Immature natural killer cell (primary cell): ENCODE data around the gene PIGQ. TPM values are rescaled to one million over a fixed set of nuclear protein-coding genes. Genes with fewer than 3 reads are reported as not detected.
A peak's percentile ranks its signal among the peaks of the same experiment; 100 is the strongest.

ENCODE experiments used
- DNase-seq, 3 donors: peaks; one replicate each; pipeline ENCODE4 v3.0.0; 2022; ENCODE audit warnings: mixed read lengths in 1 of 3
- H3K27ac Mint-ChIP-seq, 6 donors: one replicate each; pipeline ENCODE4 v1.8.0; 2020; ENCODE audit warnings: mixed read lengths in 6 of 6, mild to moderate bottlenecking in 5 of 6, inconsistent platforms in 4 of 6, moderate library complexity in 3 of 6
- H3K27me3 Mint-ChIP-seq, 3 donors: one replicate each; pipeline ENCODE4 v1.8.0; 2020 to 2021; ENCODE audit warnings: low read depth in 3 of 3, mild to moderate bottlenecking in 3 of 3, mixed read lengths in 3 of 3, moderate library complexity in 3 of 3, inconsistent platforms in 1 of 3
- H3K36me3 Mint-ChIP-seq, 3 donors: one replicate each; pipeline ENCODE4 v1.8.0; 2020; ENCODE audit warnings: mixed read lengths in 3 of 3, inconsistent platforms in 2 of 3, mild to moderate bottlenecking in 2 of 3
- H3K4me1 Mint-ChIP-seq, 2 donors: one replicate each; pipeline ENCODE4 v1.8.0; 2020; ENCODE audit warnings: inconsistent platforms in 2 of 2, mild to moderate bottlenecking in 2 of 2, mixed read lengths in 2 of 2, moderate library complexity in 1 of 2
- H3K4me3 Mint-ChIP-seq, 5 donors: one replicate each; pipeline ENCODE4 v1.8.0; 2020; ENCODE audit warnings: mild to moderate bottlenecking in 5 of 5, mixed read lengths in 5 of 5, inconsistent platforms in 3 of 5, moderate library complexity in 3 of 5
- H3K9me3 Mint-ChIP-seq, 6 donors: one replicate each; pipeline ENCODE4 v1.8.0; 2020; ENCODE audit warnings: mild to moderate bottlenecking in 6 of 6, mixed read lengths in 6 of 6, inconsistent platforms in 4 of 6, moderate library complexity in 3 of 6
- polyA plus RNA-seq, 3 donors: library from polyadenylated mRNA; unstranded; fragments of 300-500 nt; fragmentation: Illumina TruSeq; gene quantifications; one replicate each; pipeline ENCODE4 v1.2.3, GENCODE V29; 2021

Gene PIGQ
- polyA plus RNA-seq, 3 donors from 2014 or later, result 10.5 to 17.7 (median 12.6) TPM

DNA sequence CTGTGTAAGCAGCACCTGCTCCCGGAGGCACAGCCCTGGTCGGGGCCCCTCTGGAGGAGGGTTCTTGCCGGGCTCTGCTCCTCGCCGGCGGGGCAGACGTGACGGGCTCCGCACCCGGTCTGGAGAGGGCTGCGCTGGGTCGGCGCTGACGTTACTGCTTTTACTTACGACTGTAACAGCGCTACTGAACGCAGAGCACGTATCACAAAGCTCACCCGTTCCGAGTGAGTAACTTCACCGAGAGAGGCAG lies 18.8 kb downstream of the PIGQ start:
- Mint-ChIP-seq H3K27ac (peak overlapping the region; percentile 93 to 99 (median 98)), H3K4me3 (peak overlapping the region; percentile 92 to 97 (median 94)), H3K4me1 (peaks cover 30 to 33% of the 10 kb centered on the region in 2 donors), H3K9me3 (no peaks in the 10 kb centered on the region), H3K36me3 (no peaks in the 10 kb centered on the region), H3K27me3 (peaks cover 11 to 21% (median 13%) of the 10 kb centered on the region in 3 donors)
- no peak for DNase-seq

DNA sequence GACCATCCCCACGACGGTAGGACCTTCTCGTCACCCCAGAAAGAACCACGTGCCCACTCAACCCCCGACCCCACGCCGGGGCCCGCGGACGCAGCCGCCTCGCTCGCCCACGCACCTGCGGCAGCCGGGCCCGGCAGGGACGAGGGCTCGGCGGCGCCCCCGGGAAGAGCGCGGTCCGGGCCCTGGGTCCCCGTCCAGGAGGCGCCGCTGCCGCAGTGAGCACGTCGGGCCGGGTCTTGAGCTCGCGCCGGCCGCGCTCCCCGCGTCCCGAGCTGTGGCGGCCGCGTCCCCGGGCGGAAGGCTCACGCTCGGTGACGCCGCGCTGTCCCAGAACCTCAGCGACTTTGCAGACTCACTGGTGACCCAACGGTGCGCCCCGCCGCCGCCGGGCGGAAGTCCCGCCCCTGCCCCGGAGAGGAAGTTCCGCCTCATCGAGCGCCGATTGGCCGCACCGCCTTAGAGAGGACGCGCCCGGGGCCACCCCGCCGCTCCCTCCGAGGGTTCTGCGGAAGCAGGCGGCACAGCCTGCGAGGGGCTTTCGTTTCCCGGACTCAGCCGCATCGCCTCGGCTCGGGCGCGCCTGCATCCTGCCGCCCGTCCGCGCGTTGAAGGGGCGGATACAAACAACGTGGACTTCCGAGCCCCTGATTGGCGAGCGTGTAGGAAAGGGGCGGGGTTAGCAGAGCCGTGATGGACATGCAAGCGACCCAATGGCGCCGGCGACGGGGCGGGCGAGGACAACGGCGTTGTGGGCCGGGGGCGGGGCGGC lies 19.3 kb downstream of the PIGQ start:
- Mint-ChIP-seq H3K36me3 (no peaks in the 10 kb centered on the region), H3K27me3 (peaks cover 11 to 23% (median 14%) of the 10 kb centered on the region in 3 donors), H3K4me1 (peaks cover 32 to 36% of the 10 kb centered on the region in 2 donors), H3K4me3 (peak overlapping the region; percentile 94 to 100 (median 98)), H3K27ac (peak overlapping the region; percentile 93 to 100 (median 100)), H3K9me3 (no peaks in the 10 kb centered on the region)
- peak; percentile 99 to 100 (median 99) for DNase-seq

DNA sequence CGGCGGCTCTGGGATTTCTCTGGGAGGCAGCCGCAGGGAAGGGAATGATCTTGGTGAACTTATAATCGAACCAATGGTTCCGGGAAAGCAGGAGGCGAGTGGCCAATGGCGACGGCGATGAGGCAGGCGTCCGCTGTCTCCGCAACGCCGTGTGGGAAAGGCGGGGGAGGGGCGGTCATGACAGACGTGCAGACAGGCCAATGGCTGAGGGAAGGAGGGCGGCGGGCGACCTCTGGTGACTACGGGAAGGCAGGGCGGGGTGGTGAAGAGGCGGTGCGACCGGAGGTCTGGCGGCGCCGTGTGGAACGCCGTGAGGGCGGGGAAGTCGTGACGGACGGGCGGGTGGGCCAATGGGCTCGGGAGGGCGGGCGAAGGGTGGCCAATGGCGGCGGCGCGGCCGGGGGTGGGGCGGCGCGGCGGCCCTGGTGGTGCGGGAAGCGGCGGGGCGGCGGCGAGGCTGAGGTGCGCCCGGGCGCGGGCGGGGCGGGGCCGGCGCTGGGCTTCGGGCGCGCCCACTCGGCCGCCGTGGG lies 20.0 kb downstream of the PIGQ start, which contains the start of gene RAB40C:
Gene RAB40C (plus strand): TSS at position 409 of the 530 bp plus-strand sequence. CDS start 226 bp downstream, outside the sequence.
- H3K27me3 Mint-ChIP-seq, result peaks cover 11 to 23% (median 15%) of the 10 kb centered on the region in 3 donors
- peaks cover 33 to 42% of the 10 kb centered on the region in 2 donors for H3K4me1 Mint-ChIP-seq
- H3K4me3 Mint-ChIP-seq, result peak within 1 kb of the TSS; percentile 93 to 100 (median 98)
- H3K36me3 Mint-ChIP-seq, result no peaks in the 10 kb centered on the region
- H3K27ac Mint-ChIP-seq, result peak within 1 kb of the TSS; percentile 93 to 100 (median 100)
- H3K9me3 Mint-ChIP-seq, result no peaks in the 10 kb centered on the region
- peak; percentile 99 for DNase-seq

DNA sequence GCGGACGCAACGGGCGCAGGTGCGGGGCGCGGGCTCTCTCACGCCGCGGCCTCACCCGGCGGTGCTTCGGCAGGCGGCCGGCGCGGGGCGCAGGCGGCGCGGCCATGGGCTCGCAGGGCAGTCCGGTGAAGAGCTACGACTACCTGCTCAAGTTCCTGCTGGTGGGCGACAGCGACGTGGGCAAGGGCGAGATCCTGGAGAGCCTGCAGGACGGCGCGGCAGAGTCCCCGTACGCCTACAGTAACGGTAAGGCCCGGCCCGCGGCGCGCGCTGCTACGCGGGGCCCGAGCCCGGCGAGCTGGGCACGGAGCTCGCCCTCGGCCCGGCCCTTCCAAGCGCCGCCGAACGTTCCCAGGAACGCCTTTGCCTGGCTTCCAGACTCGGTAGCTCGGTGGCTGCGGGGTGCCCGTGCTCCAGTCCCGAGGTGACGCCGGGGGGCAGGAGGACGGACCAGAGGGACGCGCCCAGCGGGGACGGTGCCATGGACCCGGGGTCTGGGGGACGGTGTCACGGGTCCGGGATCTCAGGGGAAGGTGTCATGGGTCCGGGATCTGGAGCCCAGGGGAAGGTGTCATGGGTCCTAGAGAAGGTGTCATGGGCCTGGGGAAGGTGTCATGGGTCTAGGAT lies 20.5 kb downstream of the PIGQ start:
- Mint-ChIP-seq H3K27me3 (peaks cover 11 to 23% (median 15%) of the 10 kb centered on the region in 3 donors), H3K4me3 (peak overlapping the region; percentile 78 to 91 (median 87)), H3K4me1 (peaks cover 33 to 42% of the 10 kb centered on the region in 2 donors), H3K9me3 (no peaks in the 10 kb centered on the region), H3K27ac (peak overlapping the region; percentile 43 to 93 (median 86)), H3K36me3 (no peaks in the 10 kb centered on the region)
- no peak for DNase-seq

DNA sequence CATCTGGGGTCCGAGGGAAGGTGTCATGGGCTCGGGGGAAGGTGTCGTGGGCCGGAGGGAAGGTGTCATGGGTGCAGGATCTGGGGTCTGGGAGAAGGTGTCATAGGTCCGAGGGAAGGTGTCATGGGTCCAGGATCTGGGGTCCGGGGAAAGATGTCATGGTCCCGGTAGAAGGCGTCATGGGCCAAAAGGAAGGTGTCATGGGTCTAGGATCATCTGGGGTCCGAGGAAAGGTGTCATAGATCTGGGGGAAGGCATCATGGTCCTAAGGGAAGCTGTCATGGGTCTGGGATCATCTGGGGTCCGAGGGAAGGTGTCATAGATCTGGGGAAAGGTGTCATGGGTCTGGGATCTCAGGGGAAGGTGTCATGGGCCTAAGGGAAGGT lies 21.0 kb downstream of the PIGQ start:
- Mint-ChIP-seq H3K4me3 (peak overlapping the region; percentile 78 to 91 (median 87)), H3K4me1 (peaks cover 33 to 42% of the 10 kb centered on the region in 2 donors), H3K27me3 (peaks cover 11 to 21% (median 15%) of the 10 kb centered on the region in 3 donors), H3K36me3 (no peaks in the 10 kb centered on the region), H3K9me3 (no peaks in the 10 kb centered on the region), H3K27ac (peak overlapping the region; percentile 43 to 89 (median 83))
- DNase-seq, result no peak

DNA sequence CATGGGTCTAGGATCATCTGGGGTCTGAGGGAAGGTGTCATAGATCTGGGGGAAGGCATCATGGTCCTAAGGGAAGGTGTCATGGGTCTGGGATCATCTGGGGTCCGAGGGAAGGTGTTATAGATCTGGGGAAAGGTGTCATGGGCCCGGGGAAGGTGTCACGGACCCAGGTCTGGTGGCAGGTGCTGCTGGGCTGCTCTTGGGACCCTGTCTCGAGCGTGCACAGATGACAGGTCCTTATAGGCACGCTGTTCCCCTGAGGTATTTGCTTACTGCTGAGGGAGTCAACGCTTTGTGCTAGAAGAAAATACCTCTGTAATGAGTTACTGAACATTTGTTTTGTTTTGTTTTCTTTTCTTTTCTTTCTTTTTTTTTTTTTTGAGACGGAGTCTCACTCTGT lies 21.5 kb downstream of the PIGQ start:
- H3K9me3 Mint-ChIP-seq, result no peaks in the 10 kb centered on the region
- H3K36me3 Mint-ChIP-seq, result no peaks in the 10 kb centered on the region
- H3K4me1 Mint-ChIP-seq, result peaks cover 35 to 42% of the 10 kb centered on the region in 2 donors
- H3K27ac Mint-ChIP-seq, result peak overlapping the region; percentile 43 to 89 (median 83)
- no peak for DNase-seq
- peak overlapping the region; percentile 78 to 91 (median 87) for H3K4me3 Mint-ChIP-seq
- H3K27me3 Mint-ChIP-seq, result peaks cover 11 to 19% (median 15%) of the 10 kb centered on the region in 3 donors

DNA sequence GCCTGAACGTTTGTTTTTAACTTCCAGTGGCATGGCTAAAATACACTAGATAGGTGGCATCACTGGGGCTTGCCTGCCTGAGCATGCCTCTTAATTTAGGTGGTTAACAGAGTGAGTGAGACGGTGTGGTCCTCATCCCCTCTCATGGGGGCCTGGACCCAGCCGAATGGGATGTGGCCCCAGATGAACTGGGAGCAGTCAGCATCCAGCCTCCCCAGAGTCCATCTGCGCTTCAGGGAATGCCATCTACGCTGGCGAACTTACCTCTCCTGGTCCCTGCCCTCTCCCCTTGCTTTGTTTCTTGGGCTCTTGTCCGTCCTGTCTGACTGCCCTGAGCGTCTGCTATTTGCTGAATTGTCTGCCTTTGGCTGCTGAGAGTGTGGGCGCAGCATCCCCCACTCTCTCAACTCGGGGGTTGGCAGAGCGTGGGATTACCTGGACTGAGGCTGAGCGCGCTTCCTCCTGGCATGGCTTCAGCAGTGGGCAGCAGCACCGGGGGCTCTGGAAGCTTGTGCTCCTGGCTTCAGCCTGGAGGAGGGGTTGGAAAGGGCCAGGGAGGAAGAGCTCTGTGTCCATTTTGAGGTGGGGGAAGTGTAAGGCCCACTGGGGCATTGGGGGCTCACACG lies 22.2 kb downstream of the PIGQ start:
- peak overlapping the region in 4 of 5 donors; percentile 78 to 91 (median 85) for H3K4me3 Mint-ChIP-seq
- H3K27me3 Mint-ChIP-seq, result peaks cover 11 to 19% (median 15%) of the 10 kb centered on the region in 3 donors
- H3K27ac Mint-ChIP-seq, result peak overlapping the region in 1 of 6 donors; percentile 64
- H3K9me3 Mint-ChIP-seq, result no peaks in the 10 kb centered on the region
- DNase-seq, result no peak
- no peaks in the 10 kb centered on the region for H3K36me3 Mint-ChIP-seq
- H3K4me1 Mint-ChIP-seq, result peaks cover 35 to 42% of the 10 kb centered on the region in 2 donors

DNA sequence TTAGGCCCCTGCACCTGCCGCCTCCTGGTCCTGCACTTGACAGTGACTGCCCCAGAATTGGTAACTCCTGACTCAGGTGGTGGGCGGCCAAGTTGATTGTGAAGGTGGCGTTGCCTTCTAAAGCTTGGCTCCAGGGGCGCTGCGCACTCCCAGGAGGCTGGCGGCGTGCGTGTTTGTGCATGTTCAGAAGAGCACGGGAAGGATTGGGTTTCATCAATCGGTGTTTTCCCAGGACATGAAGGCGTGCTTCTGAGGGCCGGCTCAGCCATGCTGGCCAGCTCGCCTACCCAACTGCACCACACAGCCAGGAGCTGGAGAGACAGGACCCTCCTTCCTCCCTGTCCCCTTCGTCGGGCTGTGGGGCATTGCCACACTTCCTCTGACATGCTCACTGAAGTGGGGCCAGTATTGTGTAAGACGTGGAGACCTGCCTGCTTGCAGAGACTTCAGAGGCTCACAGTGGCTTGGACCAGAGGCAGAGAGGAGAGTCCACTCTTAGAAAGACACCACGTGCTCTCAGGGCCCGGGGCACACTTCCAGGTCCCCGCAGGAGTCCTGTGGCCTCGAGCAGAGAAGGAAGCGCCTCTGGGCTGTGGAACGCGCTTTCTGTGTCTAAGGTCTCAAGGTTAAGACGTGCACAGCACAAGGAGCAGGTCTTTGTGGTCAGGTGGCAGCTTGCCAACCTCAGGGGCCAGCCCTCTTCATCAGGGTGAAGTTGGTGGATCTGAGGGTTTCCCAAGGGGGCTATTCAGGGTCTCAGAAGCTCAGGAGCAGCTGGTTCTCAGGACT lies 22.9 kb downstream of the PIGQ start:
- Mint-ChIP-seq H3K27ac (no peak overlapping the region), H3K27me3 (peaks cover 11 to 19% (median 15%) of the 10 kb centered on the region in 3 donors), H3K4me1 (peaks cover 33 to 37% of the 10 kb centered on the region in 2 donors), H3K4me3 (no peak overlapping the region), H3K36me3 (no peaks in the 10 kb centered on the region), H3K9me3 (no peaks in the 10 kb centered on the region)
- DNase-seq, result no peak

DNA sequence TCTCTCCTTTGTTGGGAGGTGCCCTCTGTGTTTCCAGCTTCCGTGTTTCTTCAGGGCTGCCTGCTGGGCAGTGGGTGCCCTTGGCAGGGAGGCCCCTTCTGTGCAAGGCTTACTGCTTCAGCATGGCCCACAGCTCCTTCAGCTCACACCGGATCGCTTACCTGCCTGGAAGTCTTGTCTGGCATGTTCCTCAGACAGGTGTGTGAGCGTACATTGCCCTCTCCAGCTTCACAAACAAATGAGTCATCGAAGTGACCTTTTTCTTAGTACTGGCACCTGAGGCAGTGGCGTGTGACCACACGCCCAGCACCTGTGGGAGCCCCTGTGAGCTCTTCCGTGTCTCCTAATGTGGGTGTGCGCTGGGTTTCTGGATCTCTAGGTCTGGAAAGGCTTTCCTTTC lies 23.6 kb downstream of the PIGQ start:
- no peaks in the 10 kb centered on the region for H3K9me3 Mint-ChIP-seq
- peak overlapping the region in 1 of 6 donors; percentile 45 for H3K27ac Mint-ChIP-seq
- H3K27me3 Mint-ChIP-seq, result peaks cover 11 to 19% (median 12%) of the 10 kb centered on the region in 3 donors
- no peak overlapping the region for H3K4me3 Mint-ChIP-seq
- H3K4me1 Mint-ChIP-seq, result peaks cover 26 to 34% of the 10 kb centered on the region in 2 donors
- no peaks in the 10 kb centered on the region for H3K36me3 Mint-ChIP-seq
- no peak for DNase-seq

DNA sequence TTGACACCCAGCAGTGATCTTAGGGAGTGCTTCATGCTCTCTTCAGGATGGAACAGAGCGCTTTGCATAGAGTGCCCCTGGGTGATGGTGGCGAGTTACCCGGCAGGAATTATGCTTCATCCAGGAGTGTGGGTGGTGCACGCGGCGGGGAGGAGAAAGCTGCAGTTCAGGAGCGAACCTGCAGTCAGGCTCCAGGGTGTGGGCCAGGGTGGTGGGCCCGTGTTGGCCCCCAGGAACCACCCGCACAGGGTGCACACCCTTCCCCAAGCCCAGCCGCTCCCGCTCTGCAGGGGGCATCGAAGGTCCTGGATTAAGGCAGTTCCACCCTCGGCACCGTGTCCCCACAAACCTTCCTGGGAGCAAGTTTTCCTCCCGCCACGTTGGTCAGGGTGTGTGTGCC lies 24.0 kb downstream of the PIGQ start:
- Mint-ChIP-seq H3K36me3 (no peaks in the 10 kb centered on the region), H3K9me3 (no peaks in the 10 kb centered on the region), H3K4me3 (no peak overlapping the region), H3K4me1 (peaks cover 24 to 31% of the 10 kb centered on the region in 2 donors), H3K27ac (no peak overlapping the region), H3K27me3 (peaks cover 9 to 15% (median 12%) of the 10 kb centered on the region in 3 donors)
- no peak for DNase-seq

DNA sequence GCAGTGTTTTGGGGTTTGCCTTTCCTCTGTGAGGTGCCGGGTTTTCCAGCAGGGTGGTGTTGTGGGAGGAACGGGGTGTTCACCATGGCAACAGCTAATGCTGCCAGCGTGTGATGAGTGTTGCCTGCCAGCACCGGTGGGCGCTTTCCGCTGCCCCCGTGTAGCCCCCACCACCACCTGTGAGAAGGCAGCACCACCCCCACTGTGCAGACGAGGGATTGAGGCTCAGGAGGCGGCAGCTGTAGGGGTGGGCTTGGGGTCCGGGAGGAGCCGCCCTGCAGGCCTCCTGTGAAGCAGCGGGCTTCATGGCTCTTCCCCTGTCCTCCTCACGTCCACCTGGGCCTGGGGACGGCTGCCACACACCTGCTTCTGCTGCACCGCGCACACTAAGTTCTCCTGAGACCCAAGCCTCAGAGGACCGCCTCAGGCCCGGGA lies 25.3 kb downstream of the PIGQ start:
- Mint-ChIP-seq H3K27me3 (peaks cover 3 to 6% (median 6%) of the 10 kb centered on the region in 3 donors), H3K9me3 (no peaks in the 10 kb centered on the region), H3K36me3 (no peaks in the 10 kb centered on the region), H3K4me1 (peaks cover 24 to 31% of the 10 kb centered on the region in 2 donors), H3K27ac (no peak overlapping the region), H3K4me3 (no peak overlapping the region)
- no peak for DNase-seq

DNA sequence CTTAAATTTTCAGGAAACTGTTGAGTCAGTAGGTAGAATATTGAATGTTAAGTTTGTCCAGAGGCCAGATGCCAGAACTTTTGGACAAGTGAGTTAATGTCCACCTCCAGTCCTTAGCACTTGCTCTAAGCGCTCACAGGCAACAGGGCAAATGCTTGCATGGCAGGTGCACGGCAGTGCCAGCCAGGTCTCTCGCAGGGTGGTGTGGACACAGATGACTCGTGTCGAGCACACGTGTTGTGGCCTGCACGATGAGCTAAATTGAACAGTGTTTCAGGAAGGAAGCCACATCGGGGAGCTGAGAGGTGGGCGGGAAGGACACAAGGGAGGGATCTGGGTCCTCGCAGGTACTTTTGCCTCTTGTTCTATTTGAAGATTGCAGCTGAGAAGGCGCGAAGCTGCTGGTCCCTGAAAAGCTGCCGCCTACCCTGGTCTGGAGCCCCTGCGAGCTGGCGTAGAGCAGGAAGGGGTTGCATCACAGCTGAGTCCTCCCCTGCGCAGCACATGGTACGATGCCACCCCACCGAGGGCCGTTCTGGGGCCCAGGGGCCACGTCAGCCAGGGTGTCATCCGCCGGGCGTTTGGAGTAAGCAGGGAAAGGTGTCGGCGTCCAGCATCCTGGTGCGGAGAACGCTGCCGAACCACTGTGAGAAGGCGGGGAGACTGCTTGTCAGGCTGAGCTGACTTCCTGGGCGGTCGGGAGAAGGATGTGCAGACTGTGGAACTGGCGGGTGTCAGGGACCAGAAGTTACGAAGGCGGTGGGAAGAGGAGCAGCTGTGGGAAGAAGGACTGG lies 26.4 kb downstream of the PIGQ start:
- Mint-ChIP-seq H3K27ac (no peak overlapping the region), H3K9me3 (no peaks in the 10 kb centered on the region), H3K27me3 (peaks cover 0 to 2% (median 2%) of the 10 kb centered on the region in 3 donors), H3K36me3 (no peaks in the 10 kb centered on the region), H3K4me3 (no peak overlapping the region), H3K4me1 (peaks cover 18 to 25% of the 10 kb centered on the region in 2 donors)
- DNase-seq, result no peak
